ENCODE measurements around the gene HMGB2.

HMGB2 gene

DNA sequence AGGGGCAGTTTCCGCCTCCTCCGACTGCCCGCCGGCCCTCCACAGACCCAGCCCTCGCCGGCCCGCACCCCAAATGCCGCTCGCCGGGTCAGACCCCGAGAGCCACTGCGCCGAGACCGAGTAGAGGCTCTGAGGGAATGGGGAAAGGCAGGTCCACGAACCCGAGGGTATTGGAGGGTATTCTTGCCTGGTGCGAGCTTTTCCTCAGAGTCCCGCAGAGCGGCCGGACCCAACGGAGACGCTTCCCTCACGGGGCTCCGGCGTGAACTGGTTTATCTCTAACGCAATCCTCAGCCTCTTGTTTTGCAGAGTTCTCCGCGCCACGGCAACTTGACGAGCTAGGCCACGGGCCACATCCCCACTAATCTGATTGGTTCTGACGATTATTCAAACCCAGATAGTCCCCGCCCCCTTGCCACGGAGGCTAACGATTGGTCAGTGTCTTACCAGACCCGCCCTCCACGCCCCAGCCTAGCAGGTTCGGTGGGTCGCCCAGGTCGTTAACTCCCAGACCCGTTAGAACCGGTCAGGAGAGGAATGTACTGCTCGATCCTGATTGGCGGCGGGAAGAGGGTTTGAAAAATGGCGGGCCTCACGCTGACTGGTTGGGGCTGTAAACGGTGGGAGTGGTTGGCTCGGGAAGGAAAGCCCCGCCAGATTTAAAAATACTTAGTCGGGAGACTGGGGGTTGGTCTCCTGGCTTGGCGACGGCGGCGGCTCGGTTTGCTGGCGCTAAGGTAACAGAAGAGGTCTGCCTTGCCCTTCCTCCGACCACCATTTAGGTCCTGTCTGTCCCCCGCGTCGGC, at the start of gene HMGB2:
TSS of gene HMGB2 (minus strand) at position 274 of the 806 bp plus-strand sequence. CDS start 709 bp downstream, outside the sequence.
- peak; percentile 99 for FAIRE-seq

DNA sequence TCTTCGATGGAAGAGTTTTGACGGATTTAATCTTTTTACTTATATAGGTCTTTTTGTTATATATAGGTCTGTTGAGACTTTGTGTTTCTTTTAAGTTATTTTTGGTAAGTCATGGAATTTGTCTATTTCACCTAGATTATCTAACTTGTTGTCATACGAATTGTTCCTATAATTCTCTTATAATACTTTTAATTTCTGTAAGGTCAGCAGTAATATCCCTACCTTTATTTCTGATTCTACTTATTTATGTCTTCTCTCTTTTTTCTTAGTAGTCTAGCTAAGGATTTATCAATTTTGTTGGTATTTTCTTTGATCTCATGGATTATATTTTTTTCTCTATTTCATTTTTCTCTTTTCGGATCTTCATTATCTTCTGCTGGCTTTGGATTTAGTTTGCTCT, 48.2 kb upstream of the HMGB2 start:
- peak; percentile 72 for FAIRE-seq

DNA sequence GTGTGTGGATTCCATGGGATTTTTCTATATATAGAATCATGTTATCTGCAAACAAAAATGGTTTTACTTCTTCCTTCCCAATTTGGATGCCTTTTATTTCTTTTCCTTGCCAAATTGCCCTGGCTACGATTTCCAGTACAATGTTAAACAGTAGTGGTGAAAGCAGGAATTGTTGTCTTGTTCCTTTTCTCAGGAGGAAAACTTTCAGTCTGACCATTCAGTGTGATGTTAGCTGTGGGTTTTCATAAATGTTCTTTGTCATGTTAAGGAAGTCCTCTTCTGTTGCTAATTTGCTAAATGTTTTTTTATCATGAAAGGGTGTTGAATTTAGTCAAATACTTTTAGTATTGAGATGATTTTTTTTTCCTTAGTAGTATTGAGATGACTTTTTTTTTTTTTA, 47.5 kb upstream of the HMGB2 start:
- FAIRE-seq, result no peak

DNA sequence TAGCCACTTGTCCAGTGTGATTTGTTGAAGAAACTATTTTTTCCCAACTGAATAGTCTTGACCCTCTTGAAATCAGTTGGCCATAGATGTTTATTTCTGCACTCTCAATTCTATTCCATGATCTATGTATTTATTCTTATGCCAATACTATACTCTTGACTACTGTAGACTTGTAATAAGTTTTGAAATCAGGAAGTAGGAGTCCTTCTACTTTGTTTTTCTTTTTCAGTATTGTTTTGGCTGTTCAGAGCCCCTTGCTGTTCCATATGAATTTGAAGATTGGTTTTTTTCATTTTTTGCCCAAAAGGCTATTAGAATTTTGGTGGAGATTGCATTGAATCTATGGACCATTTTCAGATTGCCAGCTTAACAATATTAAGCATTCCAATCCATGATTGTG, 46.8 kb upstream of the HMGB2 start:
- no peak for FAIRE-seq

DNA sequence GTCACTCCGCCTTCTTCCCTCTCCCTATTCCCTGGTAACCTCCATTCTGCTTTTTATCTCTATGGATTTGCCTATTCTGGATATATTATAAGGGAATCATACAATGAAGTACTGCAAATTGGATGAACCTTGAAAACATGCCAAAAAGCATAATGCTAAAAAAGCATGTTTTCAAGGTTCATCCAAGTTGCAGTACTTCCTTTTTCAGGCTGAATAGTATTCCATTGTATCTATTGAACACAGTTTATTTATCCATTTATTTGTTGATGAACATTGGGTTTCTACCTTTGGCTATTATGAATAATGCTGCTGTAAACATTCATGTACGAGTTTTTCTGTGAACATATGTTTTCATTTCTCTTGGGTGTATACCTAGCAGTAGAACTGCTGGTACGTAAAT, 45.8 kb upstream of the HMGB2 start:
- FAIRE-seq, result no peak

DNA sequence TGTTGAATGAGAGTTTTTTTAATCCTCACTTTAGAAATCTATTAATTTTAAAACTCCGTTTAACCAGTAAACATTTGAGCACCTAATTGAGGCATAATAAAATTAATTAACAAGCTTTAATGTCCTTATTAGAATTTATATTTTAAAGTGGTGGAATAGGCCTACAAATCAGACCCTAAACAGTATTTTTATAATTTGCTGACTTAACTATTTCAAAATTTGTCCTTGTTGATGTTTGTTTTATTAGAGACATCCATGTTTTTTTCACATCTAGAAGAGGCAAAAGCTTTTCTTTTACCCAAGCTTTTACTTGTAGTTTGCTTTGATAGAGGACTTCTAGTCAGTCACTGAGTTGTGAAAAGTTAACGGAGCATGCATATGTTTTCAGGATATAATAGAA, 40.4 kb upstream of the HMGB2 start:
- no peak for FAIRE-seq

DNA sequence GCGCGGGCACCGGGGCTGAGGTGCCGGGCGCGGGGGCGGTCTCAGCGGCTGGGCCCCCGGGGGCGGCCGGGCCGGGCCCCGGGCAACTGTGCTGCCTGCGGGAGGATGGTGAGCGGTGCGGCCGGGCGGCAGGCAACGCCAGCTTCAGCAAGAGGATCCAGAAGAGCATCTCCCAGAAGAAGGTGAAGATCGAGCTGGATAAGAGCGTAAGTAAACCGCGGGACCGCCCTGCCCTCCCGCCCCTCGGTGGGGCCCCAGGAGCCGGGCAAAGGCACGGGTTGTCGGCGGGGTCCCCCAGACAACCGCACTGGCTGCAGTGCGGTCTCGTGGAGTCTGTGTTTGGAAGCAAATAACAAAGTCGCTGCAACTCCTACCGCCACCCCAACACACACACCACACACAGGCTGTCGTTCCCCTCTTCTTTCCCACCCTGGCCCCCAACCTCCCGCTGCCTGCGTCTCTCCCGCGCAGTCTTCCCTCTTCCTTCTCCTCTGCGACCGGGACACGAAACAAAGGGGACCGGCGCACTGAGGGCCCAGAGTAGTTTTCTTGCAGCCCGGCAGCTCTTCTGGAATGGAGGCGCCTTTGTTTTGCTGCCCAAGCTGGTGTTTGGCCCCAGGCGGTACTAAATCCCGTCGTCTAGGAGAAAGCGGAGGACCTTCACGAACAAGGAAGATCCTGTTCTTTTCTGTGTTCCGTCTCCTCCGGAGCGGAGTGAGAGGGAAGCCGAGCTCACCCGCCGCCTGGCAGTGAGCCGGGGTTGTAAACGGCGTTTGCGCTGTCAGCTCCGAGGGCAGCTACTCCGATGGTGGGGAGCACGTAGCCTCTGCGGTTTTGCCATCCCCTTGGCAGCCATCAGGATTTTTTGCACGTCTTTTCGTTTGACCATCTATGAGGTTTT, 37.4 kb upstream of the HMGB2 start:
- no peak for FAIRE-seq

DNA sequence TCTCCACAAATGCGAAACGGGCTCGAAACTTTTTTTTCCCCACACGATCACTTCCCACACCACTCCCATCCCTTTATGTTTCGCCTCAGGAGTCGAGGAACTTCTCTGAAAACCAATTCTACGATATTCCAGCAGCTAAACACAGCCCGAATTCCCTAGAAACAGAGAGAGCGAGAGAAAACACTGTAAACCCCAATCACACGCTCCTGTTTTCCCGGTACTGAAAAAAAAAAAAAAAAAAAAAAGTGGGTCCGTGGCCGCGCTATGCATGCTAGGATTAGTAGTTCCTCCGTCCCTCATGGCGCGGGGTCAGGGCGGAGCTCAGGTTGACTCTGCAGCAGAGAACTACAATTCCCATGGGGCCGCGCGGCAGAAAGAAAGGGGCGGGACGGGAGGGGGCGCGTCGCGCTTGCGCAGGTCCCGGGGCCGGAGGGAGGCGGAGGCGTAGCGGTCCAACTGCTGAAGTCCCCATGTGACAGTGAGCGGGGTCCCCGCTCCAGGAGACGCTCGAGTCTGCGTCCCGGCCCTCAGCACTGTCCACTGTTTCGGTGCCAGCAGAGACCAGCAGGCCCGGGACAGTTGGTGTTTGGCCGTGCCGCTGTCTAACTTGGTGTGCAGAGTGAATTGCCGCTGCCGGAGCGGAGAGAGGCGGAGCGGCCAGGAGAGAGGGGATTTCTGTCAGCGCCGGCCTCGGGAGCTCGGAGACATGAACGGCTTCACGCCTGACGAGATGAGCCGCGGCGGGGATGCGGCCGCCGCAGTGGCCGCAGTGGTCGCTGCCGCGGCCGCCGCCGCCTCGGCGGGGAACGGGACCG, 36.5 kb upstream of the HMGB2 start, which contains the start of gene SAP30:
TSS of gene SAP30 (plus strand) at position 478 of the 815 bp plus-strand sequence. CDS start at position 707, 229 bp downstream.
- peak; percentile 91 for FAIRE-seq

DNA sequence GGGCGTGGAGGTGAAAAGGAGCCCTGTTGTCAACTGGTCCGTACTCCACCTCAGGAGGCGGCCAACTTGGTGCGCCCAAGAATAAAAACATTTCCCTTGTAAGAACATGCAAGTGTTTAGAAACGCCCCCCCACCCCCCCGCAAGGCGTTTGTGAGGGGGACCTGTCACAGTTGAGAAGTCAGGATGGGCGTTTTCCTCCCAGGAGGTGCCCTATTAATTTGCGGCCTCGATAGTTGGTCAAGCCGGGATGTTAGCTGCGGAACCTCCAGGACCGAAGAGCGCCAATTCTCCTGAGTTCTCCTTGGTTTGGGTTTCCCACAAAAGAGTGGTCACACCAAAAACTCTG, 35.9 kb upstream of the HMGB2 start:
- FAIRE-seq, result no peak

DNA sequence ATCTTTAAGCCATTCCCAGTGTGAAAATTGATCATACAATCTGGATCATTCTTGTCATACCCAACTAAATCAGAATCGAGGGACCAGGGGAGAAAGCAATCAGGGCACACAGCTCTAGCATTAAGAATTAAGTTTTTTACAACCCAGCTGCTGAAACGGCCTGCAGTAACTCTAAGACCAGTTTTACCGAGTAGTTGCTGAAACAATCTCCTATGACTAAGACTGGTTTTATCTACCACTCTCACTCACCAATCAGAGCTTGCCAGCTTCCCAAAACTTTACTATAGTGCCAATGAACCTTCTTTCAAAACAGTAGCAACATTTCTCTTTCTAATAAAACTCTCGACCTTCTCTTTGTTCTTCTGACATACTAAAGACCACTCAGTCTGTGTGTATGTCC, 33.8 kb upstream of the HMGB2 start:
- no peak for FAIRE-seq

DNA sequence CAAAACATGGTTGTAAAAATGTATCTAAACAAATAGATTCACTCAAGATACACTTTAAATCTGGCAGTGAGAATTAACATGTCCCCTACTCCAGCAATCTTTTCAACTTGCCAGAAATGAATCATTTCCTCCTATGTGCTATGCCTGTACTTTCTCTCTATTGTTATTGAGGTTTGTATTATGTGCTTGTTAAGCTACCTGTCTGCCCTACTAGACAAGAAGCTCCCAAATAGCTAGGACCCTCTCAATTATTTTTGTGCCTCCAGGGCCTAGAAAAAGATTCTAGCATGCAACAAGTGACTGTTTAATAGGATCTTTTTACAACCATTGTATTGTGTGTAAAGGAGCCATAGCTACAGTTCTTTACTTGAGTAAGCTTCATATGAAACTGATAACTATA, 33.1 kb upstream of the HMGB2 start:
- FAIRE-seq, result no peak

DNA sequence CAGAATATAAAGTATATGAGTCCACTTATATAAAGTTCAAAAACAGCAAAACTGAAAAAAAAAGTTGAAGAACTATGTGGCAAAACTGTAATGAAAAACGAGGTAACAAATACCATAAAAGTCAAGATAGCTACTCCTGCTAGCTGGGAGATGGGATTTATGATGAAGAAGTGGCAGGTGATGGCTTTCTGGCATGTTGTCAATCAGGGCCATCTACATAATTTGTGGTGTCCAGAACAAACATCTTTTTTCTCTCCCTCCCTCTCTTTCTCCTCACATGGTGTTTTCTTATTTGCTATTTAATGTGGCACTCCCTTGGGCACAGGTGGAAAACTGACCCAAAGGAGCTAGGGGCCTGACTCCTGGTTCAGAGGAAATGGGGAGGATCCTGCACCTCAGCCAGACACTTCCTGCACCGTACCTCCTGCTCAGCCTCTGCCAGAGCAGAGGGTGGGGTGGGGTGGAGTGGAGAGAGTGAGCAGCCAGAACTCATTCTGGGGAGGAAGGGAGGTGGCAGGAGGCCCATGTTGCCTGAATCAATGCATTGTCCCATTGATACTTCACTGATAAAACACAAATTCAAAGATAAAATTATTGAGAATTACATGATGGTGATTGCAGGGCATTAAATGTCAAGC, 31.3 kb upstream of the HMGB2 start:
- FAIRE-seq, result no peak

DNA sequence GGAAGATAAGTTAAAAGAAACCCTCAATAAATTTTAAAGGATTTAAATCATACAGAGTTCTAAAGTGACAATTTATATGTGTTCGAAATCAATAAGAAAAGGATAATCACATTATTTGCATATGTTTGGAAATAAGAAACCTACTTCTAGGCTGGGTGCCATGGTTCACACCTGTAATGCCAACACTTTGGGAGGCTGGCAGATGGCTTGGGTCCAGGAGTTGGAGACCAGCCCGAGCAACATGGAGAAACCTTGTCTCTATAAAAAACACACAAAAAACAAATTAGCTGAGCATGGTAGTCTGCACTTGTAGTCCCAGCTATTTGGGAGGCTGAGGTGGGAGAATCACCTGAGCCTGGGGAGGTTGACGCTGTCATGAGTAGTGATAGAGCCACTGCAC, 28.5 kb upstream of the HMGB2 start:
- no peak for FAIRE-seq

DNA sequence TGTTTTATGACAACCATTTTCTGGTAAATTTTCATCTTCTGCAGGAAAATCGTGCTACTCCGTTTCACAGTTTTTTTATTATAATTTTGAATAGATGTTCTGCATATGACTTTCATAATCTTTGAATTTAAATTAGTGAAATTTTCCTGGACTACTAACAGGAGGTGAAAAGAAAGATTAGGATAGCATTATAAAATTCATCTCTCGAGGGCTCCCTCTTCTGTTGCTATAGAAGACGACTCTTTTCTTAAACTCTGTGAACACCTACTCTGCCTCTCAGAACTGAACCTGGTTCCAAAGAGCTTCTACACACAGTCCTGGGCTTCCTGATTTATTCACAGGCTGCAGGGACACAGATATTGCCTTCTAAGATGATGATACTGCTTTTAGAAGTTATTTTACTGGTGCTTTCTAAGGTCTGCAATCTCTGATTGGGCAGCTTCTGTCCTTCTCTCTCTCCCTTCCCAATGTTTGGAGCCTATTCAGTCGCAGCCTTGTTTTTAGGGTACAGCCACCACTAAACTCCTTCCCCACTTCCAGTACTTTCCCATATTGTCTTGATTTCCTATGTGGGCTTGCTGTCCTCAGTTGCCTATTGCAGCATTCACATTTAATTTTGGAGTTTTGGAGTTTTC, 26.5 kb upstream of the HMGB2 start:
- FAIRE-seq, result no peak

DNA sequence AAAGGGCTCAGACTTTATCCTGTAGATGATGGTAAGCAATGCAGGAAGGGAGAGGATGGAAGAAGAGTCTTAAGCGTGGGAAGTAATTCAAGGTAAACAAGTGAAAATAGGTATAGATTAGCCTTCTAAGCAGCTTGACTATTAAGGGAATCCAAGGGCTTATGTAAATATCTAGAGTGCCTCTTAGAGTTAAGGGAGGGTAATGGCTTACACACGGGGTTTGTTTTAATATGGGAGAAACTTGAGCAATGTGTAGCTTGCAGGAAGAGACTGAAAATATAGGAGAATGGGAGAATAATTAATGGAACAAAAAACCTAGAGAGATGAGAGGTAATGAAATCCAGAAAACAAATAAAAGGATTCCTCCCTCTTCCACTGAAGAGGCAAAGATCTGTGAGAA, 23.8 kb upstream of the HMGB2 start:
- no peak for FAIRE-seq

DNA sequence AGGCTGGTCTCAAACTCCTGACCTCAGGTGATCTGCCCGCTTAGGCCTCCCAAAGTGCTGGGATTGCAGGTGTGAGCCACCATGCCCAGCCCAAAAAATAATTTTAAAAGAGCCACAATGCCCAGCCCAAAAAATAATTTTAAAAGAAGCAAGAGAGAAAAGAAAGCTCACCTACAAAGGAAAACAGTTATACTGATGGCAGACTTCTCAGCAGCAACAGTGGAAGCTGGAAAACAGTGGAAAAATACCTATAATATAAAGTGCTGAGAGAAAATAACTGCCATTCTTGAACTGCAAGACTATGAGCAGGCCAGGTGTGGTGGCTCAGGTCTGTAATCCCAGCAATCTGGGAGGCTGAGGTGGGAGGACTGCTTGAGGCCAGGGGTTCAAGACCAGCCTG, 13.3 kb upstream of the HMGB2 start:
- FAIRE-seq, result no peak

DNA sequence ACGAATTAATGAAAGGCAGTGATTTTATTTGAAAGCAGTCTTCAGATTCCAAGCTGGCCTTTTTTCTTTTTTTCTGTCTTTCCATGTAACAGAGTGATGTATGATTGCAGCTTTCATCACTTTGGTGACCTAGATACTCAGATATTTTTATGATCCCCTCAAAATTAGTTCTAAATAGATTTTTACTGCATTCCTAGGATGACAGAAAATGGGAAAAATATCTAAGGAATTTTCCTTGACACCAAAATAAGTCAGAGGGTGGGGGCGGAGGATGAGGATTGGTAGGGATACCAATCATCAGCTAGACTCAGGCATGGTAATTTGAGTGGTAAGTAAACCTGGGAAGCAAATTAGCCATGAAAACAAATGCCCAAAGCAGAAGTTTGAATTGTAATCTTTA, 11.9 kb upstream of the HMGB2 start:
- no peak for FAIRE-seq

DNA sequence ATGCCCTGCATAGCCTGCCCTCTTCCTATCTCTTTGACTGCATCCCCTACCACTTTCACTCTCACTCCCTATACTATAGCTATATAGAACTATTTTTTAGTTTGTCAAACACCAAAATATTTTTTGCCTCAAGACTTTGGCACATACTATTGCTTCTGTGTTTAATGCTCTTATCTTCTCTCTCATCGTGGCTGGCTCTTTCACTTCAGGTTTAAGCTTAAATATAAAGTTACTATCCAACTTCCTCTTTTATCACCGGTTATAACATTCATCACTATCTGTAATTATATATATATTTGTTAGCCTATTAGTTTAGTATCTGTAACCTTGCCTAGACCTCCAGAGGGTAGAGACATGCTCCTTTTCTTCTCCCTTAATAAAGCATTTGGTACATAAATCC, 11.5 kb upstream of the HMGB2 start:
- FAIRE-seq, result no peak

DNA sequence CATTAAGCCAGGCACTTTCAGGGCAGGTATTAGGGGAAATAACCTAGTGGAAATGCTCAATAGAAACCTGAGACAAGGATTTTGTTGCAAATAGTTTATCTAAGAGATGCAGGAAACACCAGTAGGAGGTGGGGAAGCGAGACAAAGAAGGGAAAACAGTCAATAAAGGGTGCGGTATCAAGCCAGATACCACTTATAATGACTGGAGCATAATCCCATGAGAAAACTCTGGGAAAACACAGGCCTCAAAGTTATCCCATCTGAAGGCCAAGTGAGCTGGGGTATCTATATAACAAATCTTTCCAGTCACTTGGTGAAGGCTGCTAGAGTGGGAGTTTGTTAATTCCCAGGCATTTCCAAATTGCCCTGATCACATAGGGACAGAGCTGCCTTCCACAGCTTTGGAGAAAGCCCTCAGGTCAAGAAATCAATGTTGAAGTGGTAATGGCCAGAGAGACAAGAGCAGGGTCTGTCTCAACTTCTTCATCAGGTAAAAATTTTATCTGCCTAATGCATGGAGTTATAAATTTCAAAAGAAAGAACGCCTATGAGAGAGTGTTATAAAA, 9.8 kb upstream of the HMGB2 start:
- FAIRE-seq, result no peak

DNA sequence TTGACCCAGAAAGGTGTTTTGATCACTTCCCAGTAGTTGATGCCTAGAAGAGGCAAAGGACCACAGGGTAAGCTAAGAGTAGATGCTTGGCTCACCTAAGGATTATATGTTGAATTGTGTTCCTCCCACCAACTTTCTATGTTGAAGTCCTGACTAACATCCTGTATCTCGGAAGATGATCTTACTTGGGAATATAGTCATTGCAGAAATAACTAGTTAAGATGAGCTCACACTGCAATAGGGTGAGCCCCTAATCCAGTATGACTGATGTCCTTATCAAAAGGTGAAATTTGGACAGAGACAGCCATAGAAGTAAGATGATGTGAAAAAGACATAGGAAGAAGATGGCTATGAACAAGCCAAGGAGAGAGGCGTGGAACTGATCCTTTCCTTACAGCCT, 3.3 kb upstream of the HMGB2 start:
- FAIRE-seq, result no peak

DNA sequence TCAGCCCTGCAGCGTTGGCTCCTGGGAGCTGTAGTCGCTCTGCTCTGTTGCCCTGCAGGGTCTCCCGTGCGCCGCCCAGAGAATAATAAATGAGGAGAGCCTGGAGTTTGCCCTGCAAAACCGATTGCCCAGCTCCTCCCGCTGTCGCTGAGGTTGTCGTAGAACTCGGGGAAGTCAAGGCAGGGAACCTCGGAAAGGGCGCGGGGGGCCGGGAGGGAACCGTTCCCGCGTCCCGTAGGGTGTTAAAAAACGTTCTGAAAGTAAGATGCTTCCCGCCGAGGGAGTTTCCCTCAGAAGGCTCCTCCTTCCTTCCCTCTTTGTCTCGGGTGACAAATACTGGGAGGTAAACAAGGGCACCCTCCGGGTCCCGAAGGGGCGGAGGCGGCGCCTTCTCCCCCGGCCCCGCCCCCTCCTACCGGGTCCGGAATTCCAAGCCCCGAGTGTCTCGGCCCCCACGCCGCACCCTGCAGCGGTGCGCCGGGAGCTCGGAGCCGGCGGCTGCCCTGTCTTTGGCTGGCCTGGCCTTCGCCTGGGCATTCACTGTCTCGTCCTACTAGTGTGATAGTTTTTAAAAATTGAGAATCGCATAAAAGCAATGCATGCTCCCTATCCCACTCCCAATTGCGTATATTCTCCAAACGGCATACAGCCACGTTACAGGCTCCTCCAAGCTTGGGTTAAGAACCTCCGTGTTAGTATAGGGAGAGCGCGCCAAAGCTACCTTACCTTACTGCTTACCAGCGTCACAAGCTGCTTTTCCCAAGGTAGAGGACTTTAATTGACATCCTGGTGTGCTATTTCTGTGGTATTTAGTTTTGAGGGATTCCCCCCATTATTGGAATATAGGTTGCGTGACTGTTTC, 964 bp upstream of the HMGB2 start:
- no peak for FAIRE-seq
